A549 (cell line): ENCODE data around the gene COPG1.
"Not testable (repeated sequence)": the region's sequence is repeated elsewhere in the genome, so short reads cannot be mapped to it uniquely, and the experiment has no call there.

Experiments used
- BCL3 ChIP-seq: fragments of >200 bp; sonication (Bioruptor Twin); formaldehyde crosslinking; IDR thresholded peaks from 3 replicates; pipeline ENCODE4 v1.6.1; 2016
- CTCF ChIP-seq: fragments of >200 bp; sonication (Bioruptor Twin); formaldehyde crosslinking; IDR thresholded peaks from 3 replicates; pipeline ENCODE4 v1.5.1; 2016
- EP300 ChIP-seq, 2 experiments: fragments of >200 bp; sonication (Bioruptor Twin); formaldehyde crosslinking; IDR thresholded peaks; 2 replicates in 1 of 2; 3 replicates in 1 of 2; pipeline ENCODE4 v1.6.1; 2016 to 2017
- JUN ChIP-seq, 2 experiments: fragments of >200 bp; sonication (Bioruptor Twin); formaldehyde crosslinking; IDR thresholded peaks; 2 replicates in 1 of 2; 3 replicates in 1 of 2; pipeline ENCODE4 v1.6.1; 2016 to 2017
- KDM5A ChIP-seq: fragments of 200-600 bp; sonication (generic); IDR thresholded peaks from 2 replicates; pipeline ENCODE4 v1.6.1; 2016; ENCODE audit warnings: antibody characterized with exemption, mild to moderate bottlenecking

- TF ChIP-seq KDM5A; EP300 (IDR thresholded peaks at IDR 0.05); JUN (IDR thresholded peaks at IDR 0.05); BCL3; CTCF: not testable (repeated sequence)
Measured at GRCh38 chr3:129224387-129224786, 25.0 kb upstream of the COPG1 start.
